HG02610 (cell line): Measurements from ENCODE around the gene PTGES2.
"Not testable (repeated sequence)": the region's sequence is repeated elsewhere in the genome, so short reads cannot be mapped to it uniquely, and the experiment has no call there.

Experiments
- ATAC-seq: cut with Tn5 transposase; IDR thresholded peaks from one replicate; pipeline ENCODE4 v1.9.1; 2021; ENCODE audit warnings: mild to moderate bottlenecking, moderate library complexity; ENCODE audit not compliant: unreplicated experiment

The PTGES2 gene

DNA sequence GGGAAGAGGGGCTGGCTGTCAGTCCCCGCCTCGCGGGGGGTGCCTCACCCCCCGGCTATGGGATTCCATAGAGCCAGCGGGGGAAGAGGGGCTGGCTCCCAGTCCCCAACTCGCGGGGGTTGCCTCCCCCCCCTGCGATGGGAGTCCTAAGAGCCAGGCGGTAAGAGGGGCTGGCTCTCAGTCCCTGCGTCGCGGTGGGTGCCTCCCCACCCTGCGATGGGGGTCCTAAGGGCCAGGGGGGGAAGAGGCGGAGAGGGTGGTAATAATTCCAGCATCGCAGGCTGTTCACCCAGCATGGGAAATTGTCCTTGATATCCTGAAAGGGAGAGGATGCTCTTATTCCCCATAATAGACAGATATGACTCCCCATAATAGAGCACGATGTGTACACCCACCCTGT is 12.1 kb upstream of the PTGES2 start:
- ATAC-seq: no peak

GRCh38 chr9:128138001-128138400 is 10.5 kb upstream of the PTGES2 start:
- ATAC-seq: no peak

DNA sequence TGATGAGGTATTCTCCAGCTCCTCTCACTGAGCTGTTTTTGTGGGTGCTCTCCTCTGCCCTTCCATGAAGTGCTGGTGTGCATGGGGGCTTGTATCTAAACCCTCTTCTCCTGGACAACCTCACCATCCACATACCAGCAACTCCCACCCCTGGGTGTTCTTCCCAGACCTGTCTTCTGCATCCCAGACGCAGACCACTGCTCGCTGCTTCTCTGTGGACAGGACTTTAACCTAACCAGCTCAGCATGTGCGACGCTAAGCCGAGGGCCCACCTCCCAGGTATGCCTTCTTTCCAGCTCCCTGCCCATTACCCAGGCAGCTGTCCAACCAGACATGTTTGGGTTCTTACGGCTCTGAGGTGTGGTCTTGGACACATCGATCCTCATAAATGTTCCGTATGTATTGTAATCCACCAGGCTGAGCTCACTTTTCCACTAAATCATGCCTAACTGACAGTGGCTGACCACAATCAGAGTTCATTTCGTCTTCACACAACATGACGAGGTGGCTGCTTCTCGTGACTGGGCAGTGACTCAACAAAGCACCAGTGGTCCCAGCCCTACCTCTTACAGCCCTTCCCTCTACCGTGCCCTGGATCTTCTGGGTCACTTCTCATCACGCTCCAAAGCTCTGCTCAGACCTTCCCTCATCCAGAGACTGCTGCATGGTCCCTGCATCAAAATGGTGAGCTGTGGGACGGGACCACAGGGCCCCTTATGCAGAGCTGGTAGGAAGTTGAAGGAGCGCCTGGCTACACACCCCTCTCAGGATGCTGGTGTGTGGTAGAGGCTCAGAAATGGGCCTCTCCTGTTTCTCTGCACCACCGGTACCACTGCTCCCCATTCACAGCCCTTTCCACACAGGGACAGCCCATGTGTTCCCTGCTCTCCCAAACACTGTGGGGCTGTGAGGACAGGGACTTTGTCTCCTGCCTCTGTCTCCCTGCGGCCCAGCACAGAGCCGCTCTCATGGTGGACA is 9.6 kb upstream of the PTGES2 start:
- ATAC-seq: no peak

DNA sequence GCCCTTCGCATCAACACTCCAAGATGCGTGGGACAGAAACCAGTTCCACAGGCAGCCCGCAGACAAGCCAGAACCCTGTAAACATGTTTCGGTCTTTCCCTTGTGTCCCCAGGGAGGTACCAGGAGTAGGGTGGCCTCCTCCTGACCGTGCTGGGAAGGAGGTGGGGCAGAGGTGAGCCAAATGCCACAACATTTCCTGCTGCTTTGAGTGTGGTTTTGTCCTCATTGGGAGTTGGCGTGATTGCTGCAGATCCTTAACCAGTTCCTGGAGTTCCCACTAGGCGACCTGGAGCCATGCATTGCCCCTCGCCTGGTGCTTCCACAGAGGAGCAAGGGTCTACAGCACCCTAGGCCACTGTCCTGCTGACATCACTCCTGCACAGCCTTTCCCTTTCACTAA is 8.0 kb upstream of the PTGES2 start:
- not testable (repeated sequence) for ATAC-seq

- ATAC-seq: not testable (repeated sequence)
Observed at GRCh38 chr9:128132139-128132538, 4.6 kb upstream of the PTGES2 start.

GRCh38 chr9:128131346-128131745 is 3.8 kb upstream of the PTGES2 start:
- ATAC-seq: not testable (repeated sequence)

DNA sequence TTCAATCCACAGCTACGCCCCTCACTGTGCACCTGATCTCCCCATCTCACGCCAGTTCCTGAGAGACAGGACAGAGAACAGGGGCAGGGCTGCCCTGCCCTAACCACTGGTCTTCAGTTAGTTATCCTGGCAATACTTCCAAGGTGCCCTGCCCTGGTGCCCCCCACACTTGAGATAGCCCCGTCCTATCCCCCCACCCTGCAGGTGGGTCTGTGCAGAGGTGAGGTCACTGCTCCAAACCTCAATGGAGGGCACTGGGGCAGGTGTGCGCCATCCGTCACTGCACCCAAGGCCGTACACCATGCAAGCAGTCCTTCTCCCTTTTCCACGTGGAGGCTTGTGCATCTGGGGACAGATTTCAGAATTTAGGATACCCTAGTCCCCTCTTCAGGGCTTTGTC is 3.1 kb upstream of the PTGES2 start:
- ATAC-seq: not testable (repeated sequence)

DNA sequence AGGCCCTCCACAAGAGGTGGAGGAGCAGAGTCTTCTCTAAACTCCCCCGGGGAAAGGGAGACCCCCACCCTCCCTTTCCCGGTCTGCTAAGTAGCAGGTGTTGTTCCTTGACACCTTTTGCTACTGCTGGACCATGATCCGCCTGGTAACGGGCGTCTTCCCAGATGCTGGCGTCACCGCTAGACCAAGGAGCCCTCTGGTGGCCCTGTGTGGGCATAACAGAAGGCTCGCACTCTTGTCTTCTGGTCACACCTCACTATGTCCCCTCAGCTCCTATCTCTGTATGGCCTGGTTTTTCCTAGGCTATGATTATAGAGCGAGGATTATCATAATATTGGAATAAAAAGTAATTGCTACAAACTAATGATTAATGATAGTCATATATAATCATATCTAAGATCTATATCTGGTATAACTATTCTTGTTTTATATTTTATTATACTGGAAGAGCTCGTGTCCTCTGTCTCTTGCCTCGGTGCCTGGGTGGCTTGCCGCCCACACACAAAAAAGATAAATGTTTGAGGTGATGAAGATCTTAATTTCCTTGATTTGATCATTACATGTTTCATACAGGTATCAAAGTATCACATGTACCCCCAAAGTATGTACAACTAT is 2.6 kb upstream of the PTGES2 start:
- ATAC-seq: not testable (repeated sequence)

DNA sequence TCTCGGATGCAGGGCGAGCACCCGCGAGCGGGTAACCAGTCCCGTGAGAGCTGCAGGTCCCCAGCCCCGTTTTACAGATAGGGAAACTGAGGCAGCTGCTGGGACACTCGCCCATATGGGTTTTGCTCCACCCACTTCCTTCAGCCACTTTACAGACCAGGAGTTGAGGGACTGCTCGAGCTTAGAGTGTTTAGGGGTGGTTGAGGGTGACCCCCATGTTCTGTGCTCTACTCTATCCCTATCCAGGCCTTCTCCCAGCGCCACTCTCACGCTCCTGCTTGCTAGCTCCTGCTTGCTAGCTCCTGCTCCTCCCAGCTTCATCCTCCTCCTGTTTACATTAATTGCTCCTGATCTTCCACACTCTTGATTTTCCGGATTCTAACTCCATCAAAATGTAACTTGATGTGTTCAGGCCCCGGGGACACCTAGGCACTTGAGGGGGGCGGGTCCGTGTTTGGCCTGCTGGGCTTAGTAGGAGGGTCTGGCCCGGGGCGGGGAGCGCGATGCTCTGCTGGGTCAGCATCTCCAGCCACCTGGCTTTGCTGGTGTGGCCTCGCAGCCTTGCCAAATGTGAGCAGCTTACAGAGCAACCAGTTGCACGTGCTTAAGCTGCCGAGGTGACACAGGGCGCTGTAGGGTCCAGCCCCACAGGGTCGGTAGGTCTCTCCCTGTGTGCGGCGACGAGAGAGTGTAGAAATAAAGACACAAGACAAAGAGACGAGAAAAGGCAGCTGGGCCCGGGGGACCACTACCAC is 1.5 kb upstream of the PTGES2 start:
- no peak for ATAC-seq

- ATAC-seq: peak; percentile 49
Observed at GRCh38 chr9:128127990-128128835, 684 bp upstream of the PTGES2 start.

GRCh38 chr9:128125580-128126354 is 1.8 kb downstream of the PTGES2 start:
- no peak for ATAC-seq

- no peak for ATAC-seq
Observed at GRCh38 chr9:128124873-128125579, 2.5 kb downstream of the PTGES2 start.

DNA sequence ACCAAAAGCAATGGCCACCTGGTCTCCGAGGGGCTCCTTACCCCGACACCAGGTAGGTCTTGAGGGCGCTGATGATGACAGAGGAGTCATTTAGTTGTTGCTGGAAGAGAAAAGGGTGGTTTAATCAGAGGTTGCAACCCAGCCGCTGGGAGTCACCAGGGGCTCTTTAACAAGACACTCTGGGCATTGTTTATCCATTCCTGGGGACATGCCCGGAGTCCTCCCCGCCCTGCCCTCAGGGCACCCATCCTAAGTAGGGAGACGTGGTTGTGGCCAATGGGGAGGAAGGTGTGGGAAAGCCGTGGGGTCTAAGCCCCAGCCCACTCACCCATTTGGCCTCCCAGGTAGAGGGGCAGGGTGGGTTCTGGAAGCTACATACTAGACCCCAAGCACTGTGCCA is 3.1 kb downstream of the PTGES2 start:
- no peak for ATAC-seq

- ATAC-seq: no peak
Observed at GRCh38 chr9:128123451-128124080, 4.0 kb downstream of the PTGES2 start.

GRCh38 chr9:128122809-128123175 is 4.7 kb downstream of the PTGES2 start:
- ATAC-seq: no peak

DNA sequence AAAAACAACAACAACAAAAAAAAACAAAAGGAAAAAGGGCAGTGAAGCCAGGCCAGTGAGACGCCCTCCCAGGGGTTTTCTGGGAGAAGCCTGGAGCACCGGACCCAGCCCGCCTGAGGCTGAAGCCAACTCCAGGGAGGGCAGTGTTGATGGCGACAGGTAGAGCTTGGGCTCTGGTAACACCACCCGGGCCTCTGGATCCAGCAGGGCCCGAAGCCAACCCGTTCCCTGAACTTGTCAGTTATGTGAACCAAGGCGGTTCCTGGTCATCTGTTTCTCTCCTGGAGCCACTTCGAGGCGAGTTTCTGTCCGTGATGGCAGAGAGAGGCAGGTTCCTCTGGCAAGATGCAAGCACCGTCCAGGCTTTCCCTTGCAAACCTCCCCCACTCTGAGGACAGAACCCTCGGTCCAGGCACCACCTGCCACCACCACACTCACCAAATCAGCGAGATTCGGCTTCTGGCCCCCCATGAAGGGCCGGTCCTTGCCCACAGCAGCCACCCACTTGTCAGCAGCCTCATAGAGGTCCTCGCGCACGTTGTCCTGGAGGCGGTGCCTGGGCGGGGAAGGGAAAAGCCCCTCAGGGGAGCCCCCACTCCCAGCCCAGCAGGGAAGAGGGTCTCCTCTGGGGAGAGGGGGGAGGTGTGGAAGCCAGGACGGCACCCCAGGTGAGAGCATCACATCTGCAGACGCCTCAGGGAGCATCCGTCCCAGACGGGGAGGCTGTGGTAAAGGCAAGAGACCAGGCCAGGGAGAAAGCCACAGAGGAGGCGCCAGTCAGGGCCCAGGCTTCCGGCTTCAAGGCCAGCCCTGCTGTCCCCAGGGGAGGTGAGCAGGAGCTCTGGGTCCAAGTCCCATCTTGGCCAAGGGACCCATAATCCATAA is 5.4 kb downstream of the PTGES2 start:
- no peak for ATAC-seq

DNA sequence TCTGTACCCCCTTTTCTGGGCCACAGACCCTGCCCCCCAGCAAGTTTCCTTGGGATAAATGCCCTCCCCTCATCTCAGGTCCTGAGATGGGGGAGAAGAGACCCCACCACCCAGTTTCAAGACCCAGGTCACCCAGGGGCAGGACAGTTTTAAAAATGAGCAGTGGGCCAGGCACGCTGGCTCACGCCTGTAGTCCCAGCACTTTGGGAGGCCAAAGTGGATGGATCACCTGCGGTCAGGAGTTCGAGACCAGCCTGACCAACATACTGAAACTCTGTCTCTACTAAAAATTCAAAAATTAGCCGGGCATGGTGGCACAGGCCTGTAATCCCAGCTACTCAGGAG is 6.1 kb downstream of the PTGES2 start:
- ATAC-seq: no peak
